Spleen (tissue), 7 donors: ENCODE results near the gene ABCA4.

Source experiments
- CTCF ChIP-seq, 11 experiments: fragments of 200-600 bp in 7 of 11; fragments of 450-650 bp in 4 of 11; sonication (generic) in 4 of 11; IDR thresholded peaks in 8 of 11; conservative IDR thresholded peaks in 3 of 11; 1 replicate in 7 of 11; 2 replicates in 4 of 11; pipeline versions ENCODE4 v1.4.0 to v1.8.0; 2016 to 2021; ENCODE audit warnings: antibody characterized with exemption in 11 of 11, inconsistent platforms in 4 of 11, mild to moderate bottlenecking in 1 of 11
- POLR2A ChIP-seq, 3 donors: fragments of 450-650 bp; IDR thresholded peaks; one replicate each; pipeline ENCODE4 v1.5.1; 2017; ENCODE audit warnings: antibody characterized with exemption in 3 of 3, mild to moderate bottlenecking in 1 of 3
- POLR2AphosphoS5 ChIP-seq, 3 donors: sonication (generic); formaldehyde crosslinking; IDR thresholded peaks; one replicate each; pipeline ENCODE4 v1.5.1; 2017; ENCODE audit warnings: antibody characterized with exemption in 3 of 3
- donor health status: DM: no; HTN: no; CAD: no; lungs with moderate emphysema.
- donor health status: DM: no; HTN: no; CAD: no.
- donor health status: DM: no; HTN: no; CAD: no.

- TF ChIP-seq CTCF (IDR thresholded peaks at IDR 0.05 in 8 of 11, conservative IDR thresholded peaks at IDR 0.05 in 3 of 11) (no peak), POLR2A (IDR thresholded peaks at IDR 0.05) (no peak), POLR2AphosphoS5 (IDR thresholded peaks at IDR 0.05) (no peak)
Observed at GRCh38 chr1:94093396-94093795, 27.6 kb downstream of the ABCA4 start.
